ENCODE measurements around the gene SSRP1. TPM values are rescaled to one million over a fixed set of nuclear protein-coding genes. Genes with fewer than 3 reads are reported as not detected.
A peak's percentile ranks its signal among the peaks of the same experiment; 100 is the strongest.
"Not testable (repeated sequence)": the region's sequence is repeated elsewhere in the genome, so short reads cannot be mapped to it uniquely, and the experiment has no call there.

The SSRP1 gene
- total RNA-seq, 4 donors from 2014 or later, result 70.0 to 86.5 (median 78.1) TPM

- Histone ChIP-seq H3K4me1 (peaks cover 15 to 20% of the 10 kb centered on the region in 2 donors), H3K36me3 (peaks cover 45 to 49% of the 10 kb centered on the region in 2 donors), H3K4me3 (replicated peaks in 1 of 3) (no peak overlapping the region), H3K9me3 (no peaks in the 10 kb centered on the region), H3K27ac (no peak overlapping the region), H3K27me3 (no peaks in the 10 kb centered on the region)
- intact Hi-C loops (cut with DNase I), result no loop called here
- TF ChIP-seq CTCF (IDR thresholded peaks at IDR 0.05) (no peak), POLR2A (IDR thresholded peaks at IDR 0.05) (no peak)
- DNase-seq, result no peak
- 96 to 97% methylated on average over 5 of the region's 5 CpGs for WGBS, 2 donors
Observed at GRCh38 chr11:57299150-57299737, 36.4 kb downstream of the SSRP1 start.

- intact Hi-C loops (cut with DNase I), result no loop called here
Observed at GRCh38 chr11:57297221-57297620, 38.5 kb downstream of the SSRP1 start.

DNA sequence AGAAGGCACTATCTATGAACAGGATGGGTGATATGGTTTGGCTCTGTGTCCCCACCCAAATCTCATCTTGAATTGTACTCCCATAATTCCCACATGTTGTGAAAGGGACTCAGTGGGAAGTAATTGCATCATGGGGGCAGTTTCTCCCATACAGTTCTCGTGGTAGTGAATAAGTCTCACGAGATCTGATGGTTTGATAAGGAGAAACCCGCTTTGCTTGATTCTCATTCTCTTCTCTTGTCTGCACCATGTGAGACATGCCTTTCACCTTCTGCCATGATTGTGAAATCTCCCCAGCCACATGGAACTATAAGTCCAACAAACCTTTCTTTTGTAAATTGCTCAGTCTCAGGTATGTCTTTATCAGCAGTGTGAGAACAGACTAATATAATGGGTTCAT is 39.5 kb downstream of the SSRP1 start:
- H3K27ac ChIP-seq, result peak overlapping the region in 1 of 3 donors; percentile 70
- WGBS, 2 donors, result 93 to 95% methylated on average over 3 of the region's 3 CpGs
- H3K4me3 ChIP-seq (replicated peaks in 1 of 3); H3K9me3 ChIP-seq; H3K27me3 ChIP-seq; DNase-seq; intact Hi-C loops (cut with DNase I): not testable (repeated sequence)
- H3K4me1 ChIP-seq, result peaks cover 13 to 26% of the 10 kb centered on the region in 2 donors
- H3K36me3 ChIP-seq, result peaks cover 26 to 28% of the 10 kb centered on the region in 2 donors

More at GRCh38 chr11:57297221-57297620, 38.5 kb downstream of the SSRP1 start:
- WGBS, 2 donors, result 87% methylated on average over 2 of the region's 2 CpGs
- H3K4me1 ChIP-seq, result peaks cover 13 to 26% of the 10 kb centered on the region in 2 donors
- H3K27ac ChIP-seq, result no peak overlapping the region
- no peaks in the 10 kb centered on the region for H3K27me3 ChIP-seq
- TF ChIP-seq POLR2A (IDR thresholded peaks at IDR 0.05) (no peak), CTCF (IDR thresholded peaks at IDR 0.05) (no peak)
- H3K4me3 ChIP-seq (replicated peaks in 1 of 3), result no peak overlapping the region
- H3K9me3 ChIP-seq, result no peaks in the 10 kb centered on the region
- no peak for DNase-seq
- H3K36me3 ChIP-seq, result peaks cover 36 to 38% of the 10 kb centered on the region in 2 donors

GRCh38 chr11:57294225-57295131 is 41.2 kb downstream of the SSRP1 start:
- Histone ChIP-seq H3K9me3 (no peaks in the 10 kb centered on the region), H3K27me3 (no peaks in the 10 kb centered on the region), H3K27ac (peak overlapping the region; percentile 69 to 70 (median 70)), H3K4me3 (replicated peaks in 1 of 3) (no peak overlapping the region), H3K36me3 (peaks cover 9 to 11% of the 10 kb centered on the region in 2 donors), H3K4me1 (peaks cover 13 to 26% of the 10 kb centered on the region in 2 donors)
- TF ChIP-seq POLR2A (IDR thresholded peaks at IDR 0.05), result no peak
- peak in 2 of 6 experiments; percentile 19 to 35 for TF ChIP-seq CTCF (IDR thresholded peaks at IDR 0.05)
- WGBS, 2 donors, result 43 to 69% methylated on average over 2 of the region's 2 CpGs
- intact Hi-C loops (cut with DNase I), result no loop called here
- DNase-seq, result peak; percentile 75 to 84

- intact Hi-C loops (cut with DNase I), result no loop called here
- Histone ChIP-seq H3K9me3 (no peaks in the 10 kb centered on the region), H3K27me3 (no peaks in the 10 kb centered on the region), H3K27ac (no peak overlapping the region), H3K36me3 (no peaks in the 10 kb centered on the region), H3K4me3 (replicated peaks in 1 of 3) (no peak overlapping the region), H3K4me1 (peaks cover 11 to 27% of the 10 kb centered on the region in 2 donors)
- DNase-seq, result no peak
- WGBS, 2 donors, result 92 to 93% methylated on average over 1 of the region's 1 CpG
- TF ChIP-seq POLR2A (IDR thresholded peaks at IDR 0.05), result no peak
- no peak for TF ChIP-seq CTCF (IDR thresholded peaks at IDR 0.05)
Observed at GRCh38 chr11:57290288-57290687, 45.4 kb downstream of the SSRP1 start.

All from thyroid gland (tissue), 4 donors.